SIG-M5 (cell line): ENCODE measurements around the gene RNF180.

ENCODE experiments used
- DNase-seq: peaks from one replicate; lab custom pipeline; 2025; lab: John Stamatoyannopoulos, UW

The RNF180 gene, protein sequence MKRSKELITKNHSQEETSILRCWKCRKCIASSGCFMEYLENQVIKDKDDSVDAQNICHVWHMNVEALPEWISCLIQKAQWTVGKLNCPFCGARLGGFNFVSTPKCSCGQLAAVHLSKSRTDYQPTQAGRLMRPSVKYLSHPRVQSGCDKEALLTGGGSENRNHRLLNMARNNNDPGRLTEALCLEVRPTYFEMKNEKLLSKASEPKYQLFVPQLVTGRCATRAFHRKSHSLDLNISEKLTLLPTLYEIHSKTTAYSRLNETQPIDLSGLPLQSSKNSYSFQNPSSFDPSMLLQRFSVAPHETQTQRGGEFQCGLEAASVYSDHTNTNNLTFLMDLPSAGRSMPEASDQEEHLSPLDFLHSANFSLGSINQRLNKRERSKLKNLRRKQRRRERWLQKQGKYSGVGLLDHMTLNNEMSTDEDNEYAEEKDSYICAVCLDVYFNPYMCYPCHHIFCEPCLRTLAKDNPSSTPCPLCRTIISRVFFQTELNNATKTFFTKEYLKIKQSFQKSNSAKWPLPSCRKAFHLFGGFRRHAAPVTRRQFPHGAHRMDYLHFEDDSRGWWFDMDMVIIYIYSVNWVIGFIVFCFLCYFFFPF

DNA sequence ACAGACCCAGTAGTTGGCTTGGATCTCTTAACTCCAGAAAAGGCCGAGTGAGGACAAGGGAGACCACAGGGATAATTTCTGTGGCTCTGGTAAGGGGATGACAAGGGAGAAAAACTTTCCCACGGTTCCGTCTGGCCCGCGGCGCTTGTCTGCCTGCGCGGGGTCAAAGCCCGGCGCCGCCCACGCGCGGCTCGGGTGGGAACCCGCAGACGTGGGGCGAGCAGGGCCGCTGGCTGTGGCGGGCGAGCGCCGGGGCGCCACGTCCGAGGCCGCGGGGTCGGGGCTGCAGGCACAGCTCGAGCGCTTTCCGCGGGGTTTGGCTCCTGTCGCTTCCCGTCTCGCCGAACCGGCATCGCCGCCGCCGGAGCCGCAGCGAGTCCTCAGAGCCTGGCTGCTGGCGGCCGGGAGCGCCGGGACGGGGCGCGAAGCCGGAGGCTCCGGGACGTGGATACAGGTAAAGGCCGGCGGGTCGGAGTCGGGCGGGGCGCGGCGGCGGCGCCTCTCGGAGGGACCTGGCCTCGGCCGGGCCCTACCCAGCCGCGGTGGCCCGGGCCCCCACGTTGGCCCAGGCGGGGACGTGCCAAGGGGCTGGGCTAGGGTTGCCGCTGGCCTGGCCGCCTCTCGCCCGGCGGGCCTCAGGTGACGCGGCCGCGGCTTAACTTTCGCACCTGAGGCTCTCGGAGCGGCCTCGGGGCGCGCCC is at the start of gene RNF180:
Gene RNF180, plus strand, starts transcription at position 344 of the 701 bp plus-strand sequence. CDS start 34,965 bp downstream, outside the sequence.
- no peak for DNase-seq

DNA sequence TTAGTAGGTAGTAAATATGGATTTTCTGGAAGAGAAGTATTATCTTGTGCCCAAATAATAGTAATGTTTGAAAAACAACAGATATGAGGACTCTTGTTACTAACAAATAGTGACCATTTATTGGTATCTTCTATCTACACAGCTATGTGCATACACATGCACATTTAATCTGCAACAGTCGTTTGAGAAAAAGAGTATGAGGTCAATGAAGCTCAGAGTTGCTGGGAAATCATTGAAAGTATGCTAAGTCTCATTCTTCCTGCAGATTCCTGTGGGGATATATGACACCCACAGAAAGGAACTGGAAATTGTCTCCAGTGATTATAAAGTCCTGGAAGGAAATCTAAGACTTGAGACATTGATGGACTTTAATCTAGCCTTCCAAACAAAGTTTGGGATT is 40.1 kb upstream of the RNF180 start:
- no peak for DNase-seq

DNA sequence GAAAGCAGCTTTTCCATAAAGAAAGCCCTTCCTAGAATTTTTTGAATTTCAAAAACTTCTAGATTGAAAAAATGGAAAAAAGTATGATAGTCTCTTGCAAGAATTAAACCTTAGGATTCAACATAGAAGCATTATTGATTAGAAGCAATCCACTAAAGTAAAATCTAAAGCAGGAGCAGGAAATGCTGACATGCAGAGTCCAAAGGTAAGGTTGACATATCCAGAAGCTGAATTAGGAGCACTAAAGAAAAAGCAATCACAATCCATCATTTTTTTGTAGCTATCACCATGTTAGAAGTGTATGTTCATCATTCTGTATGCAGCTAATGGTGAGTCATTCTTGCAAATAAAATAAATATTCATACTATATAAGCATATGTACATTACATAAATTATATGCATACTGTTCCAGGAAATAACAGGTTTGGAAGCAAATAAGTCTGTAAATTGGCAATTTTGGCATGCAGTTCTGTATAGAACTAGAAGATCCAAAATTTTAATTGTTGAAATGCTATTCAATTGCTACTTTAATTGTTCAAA is 39.4 kb upstream of the RNF180 start:
- DNase-seq, result no peak

DNA sequence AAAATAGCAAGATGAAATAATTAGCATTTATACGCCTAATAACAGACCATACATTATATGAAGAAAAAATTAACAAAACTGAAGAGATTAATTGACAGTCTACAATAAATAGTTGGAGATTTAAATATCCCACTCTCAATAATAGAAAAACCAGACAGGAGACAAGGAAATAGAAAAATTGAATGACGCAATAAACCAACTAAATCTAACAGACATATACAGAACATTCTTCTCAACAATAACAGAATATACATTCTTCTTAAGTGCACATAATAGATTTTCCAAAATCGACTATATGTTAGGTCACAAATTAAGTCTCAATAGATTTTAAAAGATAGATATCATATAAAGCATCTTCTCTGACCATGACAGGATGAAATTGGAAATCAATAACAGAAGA is 25.6 kb upstream of the RNF180 start:
- no peak for DNase-seq

DNA sequence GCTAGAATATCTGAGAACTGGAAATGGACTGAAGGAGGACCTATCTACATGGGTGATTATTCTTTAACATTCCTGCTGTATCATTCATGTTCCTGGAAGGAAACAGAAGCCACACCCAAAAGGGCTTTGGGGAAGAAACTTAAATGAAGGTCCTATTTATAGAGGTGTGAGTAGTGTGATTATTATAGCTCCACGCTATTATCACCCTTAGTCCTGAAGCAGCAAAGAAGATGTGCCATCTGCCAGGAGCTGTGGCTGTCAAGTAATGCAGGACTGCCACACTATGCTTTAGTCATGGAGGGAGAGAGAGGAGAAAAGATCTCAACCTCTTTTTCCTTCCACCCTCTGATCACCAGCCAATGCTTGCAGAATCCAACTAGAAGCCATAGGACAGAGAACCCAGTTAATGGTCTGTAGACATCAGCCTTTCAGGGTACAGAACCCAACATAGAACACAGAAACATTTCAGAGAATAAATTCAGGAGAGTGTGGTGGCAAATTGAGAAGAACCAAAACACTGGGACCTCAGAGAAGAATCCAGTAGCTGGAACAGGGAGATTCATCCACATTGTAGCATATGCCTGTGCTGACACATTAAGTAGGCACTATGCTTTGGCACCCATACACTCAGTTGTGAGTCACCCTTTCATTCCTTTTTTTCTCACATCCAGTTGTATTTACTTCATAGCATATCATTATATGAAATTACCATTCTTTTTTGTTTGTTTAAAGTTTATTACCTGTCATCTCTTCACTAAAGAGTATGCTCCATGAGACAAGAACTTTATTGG is 21.0 kb upstream of the RNF180 start:
- no peak for DNase-seq

DNA sequence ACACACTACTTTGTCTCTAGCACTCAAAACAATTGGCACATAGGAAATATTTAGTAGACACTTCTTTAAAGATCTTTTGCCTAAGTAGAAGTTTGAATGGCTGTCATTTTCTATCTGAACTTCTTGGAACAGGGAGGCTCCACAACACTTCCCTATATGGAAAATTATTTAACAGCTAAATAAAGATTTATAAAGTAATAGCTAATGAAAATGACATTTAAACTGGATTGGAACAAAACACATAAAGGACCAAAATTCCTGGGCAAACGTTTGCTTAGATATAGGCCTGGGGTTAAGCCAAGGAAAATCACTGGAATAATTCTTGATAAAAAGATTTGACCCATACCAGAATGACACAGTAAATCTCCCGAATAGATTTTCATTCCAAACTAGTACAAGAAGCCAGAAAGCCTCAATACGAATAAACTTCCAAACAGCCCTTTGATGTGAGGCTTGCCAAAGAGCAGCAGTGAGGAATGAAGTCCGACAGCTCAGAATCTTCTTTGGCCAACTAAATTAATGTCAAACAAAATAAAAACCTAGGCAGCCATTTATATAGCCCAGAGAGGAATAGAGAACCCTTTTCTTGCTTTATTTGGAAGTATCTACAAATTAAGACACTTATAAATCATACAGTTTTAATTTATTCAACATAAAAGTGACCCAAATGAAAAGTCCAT is 20.3 kb upstream of the RNF180 start:
- DNase-seq, result no peak

DNA sequence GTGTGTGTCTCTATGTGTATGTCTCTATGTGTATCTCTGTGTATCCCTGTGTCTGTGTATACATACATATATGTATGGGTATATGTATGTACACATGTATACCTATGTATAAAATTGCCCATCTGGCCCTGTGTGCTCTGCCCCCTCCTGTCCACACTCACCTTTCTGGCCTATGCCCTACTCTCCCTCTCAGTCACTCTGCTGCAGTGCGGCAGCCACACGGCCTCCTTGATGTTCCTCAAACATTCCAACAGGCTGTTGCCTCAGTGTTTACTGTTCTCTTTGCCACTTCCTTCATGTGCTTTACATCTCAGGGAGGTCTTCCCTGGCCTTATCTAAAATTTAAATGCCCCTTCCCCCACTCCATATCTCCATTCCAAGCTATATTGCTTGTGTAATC is 18.3 kb upstream of the RNF180 start:
- DNase-seq, result no peak

DNA sequence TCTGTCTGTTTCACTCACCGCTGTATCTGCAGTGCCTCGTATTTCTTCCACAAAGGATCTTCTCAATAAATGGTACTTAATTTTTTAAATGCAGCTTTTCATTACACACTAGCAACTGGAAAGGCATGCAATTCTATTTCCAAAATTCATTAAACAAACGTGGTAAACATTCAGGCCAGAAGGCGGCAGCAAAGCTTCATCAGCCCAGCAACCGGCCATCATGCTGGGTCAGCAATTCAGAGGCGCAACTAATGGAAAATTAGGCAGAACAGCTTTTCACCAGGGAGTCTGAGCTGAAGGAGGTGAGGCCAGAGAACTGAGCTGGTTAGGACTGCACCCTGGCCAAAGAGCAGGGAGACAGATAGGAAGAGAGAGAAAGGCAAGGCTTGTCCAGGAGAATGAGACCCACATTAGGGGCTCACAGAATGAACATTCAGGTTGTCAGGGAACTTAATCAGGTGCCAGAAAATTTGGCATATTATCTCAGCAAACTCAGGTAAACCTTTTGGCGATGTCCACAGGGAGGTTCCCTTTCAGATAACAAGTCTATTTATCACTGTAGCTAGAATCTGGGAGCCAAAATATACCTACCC is 17.7 kb upstream of the RNF180 start:
- no peak for DNase-seq

DNA sequence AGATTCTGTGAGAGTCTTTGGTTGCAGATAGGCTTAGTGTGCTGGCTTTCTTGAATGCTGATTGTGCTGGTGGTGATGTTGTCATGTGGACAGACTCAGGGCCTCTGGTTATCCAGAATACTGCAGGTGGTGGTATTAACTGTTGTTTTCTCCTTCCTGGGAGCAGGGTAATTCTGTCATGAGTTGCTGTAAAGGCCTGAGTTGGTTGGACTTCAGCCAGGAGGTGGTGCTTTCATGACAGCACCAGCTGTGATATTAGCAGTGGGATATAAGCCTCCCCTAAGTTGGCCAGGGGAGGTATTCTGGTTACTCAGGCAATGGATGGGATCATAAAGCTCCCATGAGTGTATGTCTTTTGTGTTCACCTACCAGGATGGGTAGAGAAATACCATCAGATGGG is 16.4 kb upstream of the RNF180 start:
- no peak for DNase-seq

DNA sequence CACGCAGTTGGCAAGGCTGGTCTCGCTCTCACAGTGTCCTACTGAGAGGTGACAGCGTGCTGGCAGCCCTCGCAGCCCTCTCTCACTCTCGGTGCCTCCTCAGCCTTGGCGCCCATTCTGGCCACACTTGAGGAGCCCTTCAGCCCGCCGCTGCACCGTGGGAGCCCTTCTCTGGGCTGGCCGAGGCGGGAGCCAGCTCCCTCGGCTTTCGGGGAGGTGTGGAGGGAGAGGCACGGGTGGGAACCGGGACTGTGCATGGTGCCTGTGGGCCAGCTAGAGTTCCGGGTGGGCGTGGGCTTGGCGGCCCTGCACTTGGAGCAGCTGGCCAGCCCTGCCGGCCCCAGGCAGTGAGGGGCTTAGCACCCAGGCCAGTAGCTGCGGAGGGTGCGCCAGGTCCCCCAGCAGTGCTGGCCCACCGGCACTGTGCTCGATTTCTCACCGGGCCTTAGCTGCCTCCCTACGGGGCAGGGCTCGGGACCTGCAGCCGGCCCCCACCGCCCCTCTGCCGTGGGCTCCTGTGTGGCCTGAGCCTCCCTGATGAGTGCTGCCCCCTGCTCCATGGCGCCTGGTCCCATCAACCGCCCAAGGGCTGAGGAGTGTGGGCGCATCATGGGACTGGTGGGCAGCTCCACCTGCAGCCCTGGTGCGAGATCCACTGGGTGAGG is 15.7 kb upstream of the RNF180 start:
- no peak for DNase-seq

DNA sequence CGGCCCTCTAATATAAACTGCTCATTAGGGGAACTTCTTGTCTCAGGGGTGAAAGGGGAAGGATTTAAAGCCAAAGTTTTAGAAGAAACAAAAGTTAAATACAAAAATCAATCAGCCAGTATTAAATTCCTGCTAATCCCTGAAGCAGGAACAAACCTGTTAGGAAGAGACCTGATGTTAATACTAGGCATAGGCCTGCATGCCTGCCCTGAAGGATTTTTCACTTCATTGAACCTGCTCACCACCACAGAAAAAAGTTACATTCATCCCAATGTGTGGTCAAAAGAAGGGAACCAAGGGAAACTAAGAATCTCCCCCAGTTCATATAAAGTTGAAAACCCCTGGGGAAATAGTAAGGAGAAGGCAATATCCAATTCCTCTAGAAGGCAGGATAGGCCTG is 9.4 kb upstream of the RNF180 start:
- no peak for DNase-seq

DNA sequence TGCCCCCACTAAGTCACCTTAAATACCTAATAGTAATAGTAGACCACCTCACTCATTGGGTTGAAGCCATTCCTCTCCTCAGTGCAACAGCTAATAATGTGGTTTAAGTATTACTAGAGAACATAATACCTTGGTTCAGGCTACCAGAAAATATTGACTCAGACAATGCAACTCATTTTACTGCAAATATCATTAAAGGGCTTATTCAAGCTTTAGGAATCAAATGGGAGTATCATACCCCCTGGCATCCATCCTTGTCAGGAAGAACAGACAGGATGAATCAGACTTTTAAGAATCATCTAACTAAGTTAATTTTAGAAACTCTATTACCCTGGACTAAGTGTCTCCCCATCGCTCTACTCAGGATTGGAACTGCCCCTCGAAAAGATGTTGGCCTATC is 6.8 kb upstream of the RNF180 start:
- DNase-seq, result no peak

DNA sequence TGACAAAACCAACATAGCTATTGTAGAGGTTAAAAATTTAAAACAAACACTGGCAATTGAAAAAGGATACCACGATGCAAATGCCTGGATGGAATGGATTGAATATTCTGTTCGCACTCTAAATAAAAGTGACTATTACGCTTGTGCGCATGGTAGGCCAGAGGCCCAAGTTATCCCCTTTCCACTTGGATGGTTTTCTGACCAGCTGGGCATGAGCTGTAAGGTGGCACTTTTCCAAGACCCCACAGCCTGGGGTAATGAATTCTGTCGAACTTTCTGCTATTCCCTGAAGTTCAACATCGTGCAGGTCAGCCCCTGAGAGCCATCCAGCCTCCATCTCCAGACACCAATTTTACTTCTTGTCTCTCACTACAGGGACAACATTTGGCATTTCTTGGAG is 5.4 kb upstream of the RNF180 start:
- DNase-seq, result no peak

DNA sequence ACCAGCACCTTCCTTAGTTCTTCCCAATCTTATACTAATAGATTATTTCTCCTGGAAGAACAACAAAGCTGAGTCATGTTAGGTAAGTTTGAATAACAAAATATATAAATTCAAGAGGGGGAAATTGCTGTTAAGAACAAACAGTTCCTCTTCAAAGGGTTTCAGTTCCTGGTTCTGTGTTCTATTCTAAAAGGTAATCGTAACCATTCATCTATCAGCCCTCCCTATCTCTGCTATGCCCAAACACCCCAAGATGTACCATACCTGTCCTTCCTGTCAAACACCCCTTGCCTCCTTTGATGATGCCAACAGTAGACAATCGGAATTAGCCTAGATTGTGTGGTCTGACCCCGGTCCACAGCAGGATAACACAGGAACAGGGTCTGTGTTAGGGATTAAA is 4.2 kb upstream of the RNF180 start:
- no peak for DNase-seq

DNA sequence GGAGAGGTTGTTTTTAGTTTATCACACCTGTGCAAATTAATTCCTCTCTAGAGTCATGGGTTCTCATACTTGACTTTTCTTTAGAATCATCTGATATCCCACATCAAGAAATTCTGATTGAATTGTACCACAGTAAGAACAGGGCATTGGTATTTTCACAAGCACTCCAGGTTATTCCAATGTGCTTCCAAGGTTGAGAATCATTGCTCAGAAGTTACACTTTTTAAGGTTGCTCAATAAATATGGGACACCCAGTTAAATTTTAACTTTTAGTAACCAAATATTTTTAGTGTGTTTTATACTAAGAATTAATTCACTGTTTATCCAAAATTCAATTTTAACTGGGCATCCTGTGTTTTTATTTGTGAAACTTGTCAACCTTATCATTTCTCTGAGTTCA is 2.5 kb upstream of the RNF180 start:
- DNase-seq, result no peak

DNA sequence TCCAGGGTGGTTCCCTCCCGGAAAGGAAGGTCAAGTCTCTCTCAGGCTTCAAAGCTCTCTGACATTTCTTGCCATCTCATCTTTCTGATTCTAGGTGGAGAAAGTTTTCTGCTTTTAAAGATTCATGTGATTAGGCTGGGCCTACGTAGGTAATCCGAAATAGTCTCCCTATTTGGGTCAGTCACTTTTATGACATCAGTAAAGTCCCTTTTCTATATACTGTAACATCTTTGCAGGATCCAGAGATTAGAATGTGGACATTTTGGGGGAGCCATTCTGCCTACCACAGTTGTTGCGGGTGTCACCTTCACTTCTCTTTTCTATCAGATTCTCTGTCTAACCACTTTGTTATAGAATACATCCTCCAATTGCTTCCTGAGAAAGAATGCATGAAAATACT is 1.9 kb upstream of the RNF180 start:
- DNase-seq, result no peak

DNA sequence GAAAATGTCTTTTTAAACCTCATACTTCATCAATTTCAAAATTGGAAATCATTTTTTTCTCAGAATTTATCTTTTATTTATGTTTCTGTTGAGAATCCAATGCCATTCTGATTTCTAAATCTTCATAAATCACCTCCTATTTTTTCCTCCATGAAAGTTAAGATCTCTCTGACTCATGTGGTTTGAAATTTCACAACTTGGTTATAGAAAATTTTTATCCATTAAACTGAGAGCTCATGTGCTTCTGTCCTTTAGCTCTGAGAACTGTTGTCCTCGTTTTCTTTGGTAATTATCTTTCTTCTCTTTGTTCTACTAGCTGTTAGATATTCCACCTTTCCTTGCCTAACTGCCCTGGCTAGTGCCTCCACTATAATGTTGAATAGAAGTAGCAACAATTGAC is 1.5 kb upstream of the RNF180 start:
- DNase-seq, result no peak

DNA sequence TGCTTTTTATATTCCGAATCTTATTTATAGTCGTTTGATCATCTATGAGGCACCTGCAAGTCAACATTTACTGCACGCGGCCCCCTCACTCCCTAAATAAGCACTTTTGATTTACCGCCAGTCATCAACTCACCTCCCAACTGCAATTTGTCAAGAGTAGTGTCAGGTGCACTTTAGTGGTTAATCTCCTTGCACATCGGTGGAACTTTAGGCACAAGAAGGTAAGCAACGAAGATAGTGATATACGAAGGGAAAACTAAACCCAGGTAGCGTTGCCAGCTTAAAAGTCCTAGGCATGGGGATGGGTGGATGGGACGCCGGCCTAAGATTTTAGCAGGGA is 513 bp upstream of the RNF180 start:
- no peak for DNase-seq

DNA sequence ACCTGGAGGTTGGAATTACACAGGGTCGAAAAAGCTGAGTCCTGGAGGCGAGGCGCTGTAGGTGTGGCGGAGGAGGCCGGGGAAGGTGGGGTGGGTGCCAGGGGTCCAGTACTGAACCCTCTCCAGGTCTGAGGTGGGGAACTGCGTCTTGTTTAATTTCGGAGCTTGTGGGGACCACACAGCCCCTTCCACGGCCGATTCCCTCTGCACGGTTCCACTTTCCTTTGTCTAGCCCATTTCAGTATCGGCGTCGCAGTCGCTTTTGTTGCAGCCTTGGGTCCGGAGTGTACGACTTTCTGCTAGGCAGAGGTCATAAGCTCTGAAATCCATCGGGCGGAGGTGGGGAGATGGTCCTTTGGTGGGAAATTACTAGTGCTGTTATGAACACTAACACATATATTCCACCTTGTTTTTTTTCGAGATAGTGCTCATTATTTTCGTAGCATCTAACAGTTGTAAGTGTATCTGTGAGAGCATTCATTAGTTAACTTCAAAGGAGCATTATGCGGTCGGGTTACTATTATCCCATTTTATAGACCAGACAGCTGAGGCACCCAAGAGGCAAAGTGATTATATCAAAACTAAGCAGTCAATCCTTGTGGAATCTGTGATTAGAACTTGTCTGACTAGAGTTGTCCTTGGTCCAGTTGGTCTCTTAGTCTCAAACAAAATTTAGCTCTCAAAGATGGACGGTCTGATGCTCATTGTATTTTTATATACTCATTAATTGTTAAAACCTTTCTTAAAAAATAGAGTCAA is 737 bp downstream of the RNF180 start:
- no peak for DNase-seq

DNA sequence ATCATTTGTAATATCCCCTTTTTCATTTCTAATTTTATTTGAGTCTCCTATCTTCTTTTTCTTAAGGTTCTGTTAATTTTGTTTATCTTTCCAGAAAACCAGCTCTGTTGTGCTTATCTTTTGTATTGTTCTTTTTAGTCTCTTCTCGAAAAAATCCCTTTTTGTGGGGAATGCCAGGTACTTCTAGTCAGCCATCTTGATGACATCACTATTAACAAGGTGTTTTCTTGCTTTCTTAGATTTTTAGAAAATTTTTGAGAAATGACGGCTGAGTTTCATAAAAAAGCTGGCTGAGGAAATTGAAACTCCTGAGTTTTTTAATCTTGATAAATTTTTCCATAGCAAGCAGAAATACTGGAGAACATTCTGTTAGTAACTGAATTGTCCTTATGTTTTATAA is 10.7 kb downstream of the RNF180 start:
- DNase-seq, result no peak
